GM12878 (cell line): ENCODE results near the gene CD164L2. TPM values are rescaled to one million over a fixed set of nuclear protein-coding genes. Genes with fewer than 3 reads are reported as not detected.

Experiments
- ATAC-seq: fragments of 200-7000 bp; cut with Tn5 transposase; 3 replicates; pipeline ENCODE4 v1.9.1; 2020; ENCODE audit warnings: mild to moderate bottlenecking, moderate library complexity
- BruUV-seq: library from RNA; stranded (reverse); fragments of 400-500 nt; replicated peaks from 2 replicates; lab custom pipeline; 2021; lab: Mats Ljungman, UMichigan
- CTCF ChIA-PET: fragments of 300-600 bp; sonication (Branson Sonifier 250); formaldehyde crosslinking; extraction: SDS; loops from one replicate; lab custom pipeline; 2021; ENCODE audit warnings: inconsistent platforms; lab: Yijun Ruan, JAX
- POLR2A ChIA-PET: fragments of 350-600 bp; formaldehyde crosslinking; extraction: SDS; loops from one replicate; lab custom pipeline; 2021; ENCODE audit warnings: inconsistent platforms; lab: Charles Lee
- RAD21 ChIA-PET: fragments of 300-600 bp; sonication (Branson Sonifier 250); formaldehyde crosslinking; loops from one replicate; lab custom pipeline; 2023; ENCODE audit warnings: antibody characterized with exemption; ENCODE audit not compliant: unreplicated experiment; lab: Charles Lee
- SMC1A ChIA-PET: fragments of 300-600 bp; sonication (Branson Sonifier 250); formaldehyde crosslinking; loops from one replicate; lab custom pipeline; 2023; ENCODE audit not compliant: unreplicated experiment, uncharacterized antibody; lab: Charles Lee
- DNase-seq: peaks from one replicate; pipeline ENCODE4 v3.0.0-alpha.2; 2011; ENCODE audit warnings: low read depth, low spot score
- FAIRE-seq: peaks from 3 replicates; lab custom pipeline; 2011; peaks lifted over from hg19 to GRCh38; lab: Jason Lieb, UNC
- H2AFZ ChIP-seq: 2 replicates; pipeline ENCODE4 v1.6.0; 2011; ENCODE audit warnings: low read depth, low read length, control low read depth; ENCODE audit not compliant: control insufficient read depth
- H3K27ac ChIP-seq: 2 replicates; pipeline ENCODE4 v1.5.1; 2011; ENCODE audit warnings: control low read depth; ENCODE audit not compliant: control insufficient read depth, insufficient read depth
- H3K27me3 ChIP-seq, 2 experiments: replicated peaks in 1 of 2; 2 replicates each; pipeline versions ENCODE4 v1.6.0 to v1.6.1; 2011; ENCODE audit warnings: low read length in 1 of 2; ENCODE audit not compliant: control insufficient read depth in 2 of 2, insufficient read depth in 2 of 2
- H3K36me3 ChIP-seq, 2 experiments: 2 replicates each; pipeline ENCODE4 v1.5.1; 2011; ENCODE audit warnings: low read length in 1 of 2; ENCODE audit not compliant: control insufficient read depth in 2 of 2, insufficient read depth in 2 of 2
- H3K4me1 ChIP-seq: 2 replicates; pipeline ENCODE4 v1.6.1; 2011; ENCODE audit warnings: mild to moderate bottlenecking, low read length, moderate library complexity, mixed read lengths; ENCODE audit not compliant: control insufficient read depth, insufficient read depth
- H3K4me2 ChIP-seq: 2 replicates; pipeline ENCODE4 v1.6.0; 2011; ENCODE audit warnings: control low read depth; ENCODE audit not compliant: control insufficient read depth, insufficient read depth
- H3K4me3 ChIP-seq: fragments of 200-600 bp; sonication (generic); 2 replicates; pipeline ENCODE4 v1.5.1; 2016
- H3K79me2 ChIP-seq: 2 replicates; pipeline ENCODE4 v1.6.0; 2011; ENCODE audit warnings: low read length; ENCODE audit not compliant: control insufficient read depth, insufficient read depth
- H3K9ac ChIP-seq: 2 replicates; pipeline ENCODE4 v1.8.0; 2011; ENCODE audit warnings: low read length, control low read depth, mixed read lengths; ENCODE audit not compliant: control insufficient read depth, insufficient read depth
- H3K9me3 ChIP-seq: replicated peaks from 3 replicates; pipeline ENCODE4 v1.5.1; 2011; ENCODE audit warnings: mild to moderate bottlenecking, low read length; ENCODE audit not compliant: control insufficient read depth, insufficient read depth
- H4K20me1 ChIP-seq: 2 replicates; pipeline ENCODE4 v1.6.0; 2011; ENCODE audit not compliant: control insufficient read depth, insufficient read depth
- BACH1 ChIP-seq: fragments of 450-650 bp; IDR thresholded peaks from 2 replicates; pipeline ENCODE4 v1.6.1; 2017; ENCODE audit warnings: mild to moderate bottlenecking, borderline replicate concordance
- CBX5 ChIP-seq: sonication (generic); IDR thresholded peaks from 2 replicates; pipeline ENCODE4 v1.6.1; 2016; ENCODE audit warnings: low read depth, moderate library complexity, mild to moderate bottlenecking, inconsistent platforms
- CHD1 ChIP-seq: IDR thresholded peaks from 2 replicates; pipeline ENCODE4 v1.6.1; 2012; ENCODE audit warnings: low read depth, low read length, improper control_type of control experiment
- CREM ChIP-seq: IDR thresholded peaks from 2 replicates; pipeline ENCODE4 v1.6.1; 2014; ENCODE audit warnings: antibody characterized with exemption, low read depth
- GABPA ChIP-seq: IDR thresholded peaks from 2 replicates; pipeline ENCODE4 v1.6.1; 2014; ENCODE audit warnings: antibody characterized with exemption, low read depth, mild to moderate bottlenecking, inconsistent platforms
- HDAC6 ChIP-seq: fragments of 200-600 bp; sonication (generic); IDR thresholded peaks from one replicate; pipeline ENCODE4 v1.8.0; 2017; ENCODE audit warnings: antibody characterized with exemption; ENCODE audit not compliant: unreplicated experiment
- MXI1 ChIP-seq: fragments of 150-350 bp; IDR thresholded peaks from 2 replicates; pipeline ENCODE4 v1.6.1; 2011; ENCODE audit warnings: low read depth, mild to moderate bottlenecking, inconsistent platforms, low read length, improper control_type of control experiment
- NR2F1 ChIP-seq: fragments of 450-650 bp; conservative IDR thresholded peaks from 2 replicates; pipeline ENCODE4 v1.6.1; 2017; ENCODE audit warnings: mild to moderate bottlenecking
- NRF1 ChIP-seq: conservative IDR thresholded peaks from 2 replicates; pipeline ENCODE4 v1.6.1; 2011; ENCODE audit warnings: mild to moderate bottlenecking, low read depth, low read length, improper control_type of control experiment
- SREBF1 ChIP-seq: IDR thresholded peaks from 2 replicates; pipeline ENCODE4 v1.6.1; 2012; ENCODE audit warnings: mild to moderate bottlenecking, low read length
- ZBED1 ChIP-seq: IDR thresholded peaks from 2 replicates; pipeline ENCODE4 v1.6.1; 2016; ENCODE audit warnings: borderline replicate concordance
- WGBS: methylation state at CpG from one replicate; pipeline ENCODE4 v1.1.6; 2016; ENCODE audit warnings: low lambda C conversion rate; ENCODE audit not compliant: insufficient replicate concordance, insufficient coverage; ENCODE audit errors: missing lambda C conversion rate; 5-methylcytosine and 5-hydroxymethylcytosine counted together
- in situ Hi-C: fragments of 300-500 bp; cut with MboI; formaldehyde crosslinking; loops from 9 replicates; pipeline ENCODE4 v1.14.3; 2018; ENCODE audit warnings: mixed read lengths
- intact Hi-C: fragments of 100-400 bp; cut with micrococcal nuclease; formaldehyde crosslinking; loops from one replicate; pipeline ENCODE4 v1.14.2; 2022; ENCODE audit not compliant: unreplicated experiment
- polyA plus RNA-seq, 11 experiments: library from polyadenylated mRNA; depleted of rRNA in 4 of 11; unstranded in 6 of 11; stranded (reverse) in 5 of 11; fragments of >200 nt; fragmentation: Nextera tagmentation in 4 of 11; fragmentation: Illumina TruSeq in 1 of 11; extraction: Ambion mirVana in 4 of 11; extraction: Trizol in 1 of 11; gene quantifications; 1 replicate in 1 of 11; 2 replicates in 10 of 11; pipeline versions ENCODE4 v1.2.1 to v1.2.3, GENCODE V29; 2011 to 2016; ENCODE audit warnings: inconsistent platforms in 2 of 11, missing spikeins in 2 of 11, low read depth in 1 of 11
- total RNA-seq, 4 experiments: library from RNA; depleted of rRNA in 3 of 4; stranded (reverse); fragments of >200 nt in 3 of 4; fragmentation: Illumina TruSeq in 1 of 4; extraction: Trizol in 1 of 4; gene quantifications; 2 replicates each; pipeline versions ENCODE4 v1.2.1 to v1.2.3, GENCODE V29; 2013 to 2021
- TF ChIP-seq, protein P1 (sequence below): IDR thresholded peaks from 2 replicates; pipeline ENCODE4 v1.6.1; 2012; ENCODE audit warnings: low read depth, low read length, improper control_type of control experiment
- TF ChIP-seq, protein P2 (sequence below): IDR thresholded peaks from 2 replicates; pipeline ENCODE4 v1.6.1; 2011; ENCODE audit warnings: mild to moderate bottlenecking, low read depth, low read length, moderate library complexity; ENCODE audit not compliant: insufficient replicate concordance
- TF ChIP-seq, protein P3 (sequence below): IDR thresholded peaks from 2 replicates; pipeline ENCODE4 v1.6.1; 2011; ENCODE audit warnings: borderline replicate concordance, low read depth, mild to moderate bottlenecking, moderate library complexity, low read length; ENCODE audit not compliant: insufficient read depth, poor library complexity, severe bottlenecking

Gene CD164L2
- total and polyA plus RNA-seq, 10 of the 15 experiments (the other 5 are each of a cell fraction or from before 2014, with no cell fraction given): not detected

DNA sequence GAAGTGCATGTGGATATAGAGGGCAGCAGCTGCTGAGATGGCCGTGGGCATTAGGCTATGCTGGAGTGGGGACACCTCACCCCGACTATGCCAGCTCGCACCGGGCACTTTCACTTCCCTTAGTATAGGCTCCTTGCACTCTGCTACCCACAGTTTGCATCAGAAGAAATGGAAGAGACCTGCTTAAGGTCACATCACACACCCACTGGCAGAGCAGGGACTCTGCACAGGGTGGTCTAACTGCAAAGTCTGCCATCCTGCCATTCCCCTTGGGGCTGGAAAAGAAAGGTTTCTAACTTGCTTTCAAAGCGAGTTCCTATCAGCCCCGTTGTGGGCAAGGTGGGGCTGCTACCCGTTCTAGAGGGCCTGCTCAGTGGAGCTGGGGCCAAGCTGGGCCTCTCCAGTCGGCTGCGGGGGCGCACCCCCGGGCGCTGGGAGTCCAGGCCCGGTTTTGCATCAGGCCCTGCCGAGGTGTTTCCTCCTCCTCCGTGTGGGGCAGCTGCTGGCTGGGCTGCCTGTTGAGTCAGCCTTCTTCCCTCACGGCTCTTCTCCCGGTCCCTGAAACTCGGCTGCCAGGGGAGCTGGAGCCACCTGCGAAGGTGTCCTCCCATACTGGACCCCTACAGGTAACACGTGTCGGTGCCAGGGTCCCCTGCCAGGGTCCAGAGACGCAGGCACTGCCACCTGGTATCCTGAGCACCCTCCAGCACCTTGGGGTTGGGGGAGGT, 41.4 kb downstream of the CD164L2 start, which contains the start of gene SYTL1 (continued):
- TF ChIP-seq MXI1 (no peak), NRF1 (no peak), GABPA (no peak), ZBED1 (no peak), CHD1 (no peak), HDAC6 (no peak), NR2F1 (peak; percentile 46; the same call in 1 of the 2 replicates)
- TF ChIP-seq, protein P1, sequence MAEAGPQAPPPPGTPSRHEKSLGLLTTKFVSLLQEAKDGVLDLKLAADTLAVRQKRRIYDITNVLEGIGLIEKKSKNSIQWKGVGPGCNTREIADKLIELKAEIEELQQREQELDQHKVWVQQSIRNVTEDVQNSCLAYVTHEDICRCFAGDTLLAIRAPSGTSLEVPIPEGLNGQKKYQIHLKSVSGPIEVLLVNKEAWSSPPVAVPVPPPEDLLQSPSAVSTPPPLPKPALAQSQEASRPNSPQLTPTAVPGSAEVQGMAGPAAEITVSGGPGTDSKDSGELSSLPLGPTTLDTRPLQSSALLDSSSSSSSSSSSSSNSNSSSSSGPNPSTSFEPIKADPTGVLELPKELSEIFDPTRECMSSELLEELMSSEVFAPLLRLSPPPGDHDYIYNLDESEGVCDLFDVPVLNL: no peak

DNA sequence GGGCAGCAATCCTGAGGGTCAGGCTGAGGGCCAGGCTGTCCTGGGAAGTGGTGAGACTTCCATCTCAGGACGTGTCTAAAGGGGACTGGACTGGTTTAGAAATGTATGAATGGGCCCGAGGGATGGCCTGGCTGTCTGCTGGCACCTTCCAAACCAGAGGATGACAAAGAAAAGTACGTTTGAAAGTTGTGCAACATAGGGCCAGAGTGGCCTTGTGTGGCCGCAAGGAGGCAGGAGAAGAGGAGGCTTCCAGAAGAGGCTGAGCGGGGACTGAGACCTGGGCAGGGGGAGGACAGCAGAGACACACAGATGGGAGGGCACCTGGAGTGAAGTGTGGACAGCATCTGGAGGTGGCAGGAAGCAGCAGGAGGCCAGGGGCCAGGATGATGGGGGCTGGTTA, 43.9 kb downstream of the CD164L2 start:
- ChIA-PET SMC1A (no interaction called here), CTCF (interaction anchor here (0.8 to 1.1 kb wide), 2 partner anchors 12 to 49 kb away, joined by 3 to 5 read pairs; no protein-coding TSS in a partner anchor), POLR2A (interaction anchor here (1.1 kb wide), 1 partner anchor 17 kb away, joined by 3 read pairs; no protein-coding TSS in a partner anchor), RAD21 (no interaction called here)
- Histone ChIP-seq H3K9me3 (no peaks in the 10 kb centered on the region), H3K36me3 (peaks cover 3 to 10% of the 10 kb centered on the region in 2 experiments; a peak in 3 of 4 replicates), H2AFZ (no peak overlapping the region), H3K9ac (no peak overlapping the region), H3K4me2 (no peak overlapping the region), H4K20me1 (no peaks in the 10 kb centered on the region), H3K4me3 (no peak overlapping the region), H3K79me2 (peaks cover 5% of the 10 kb centered on the region), H3K27me3 (no peaks in the 10 kb centered on the region), H3K27ac (no peak overlapping the region), H3K4me1 (peaks cover 33% of the 10 kb centered on the region)
- intact Hi-C loops: no loop called here
- in situ Hi-C loops: no loop called here
- no TSS peak for BruUV-seq
- no peak for TF ChIP-seq SREBF1
- TF ChIP-seq, protein P2, sequence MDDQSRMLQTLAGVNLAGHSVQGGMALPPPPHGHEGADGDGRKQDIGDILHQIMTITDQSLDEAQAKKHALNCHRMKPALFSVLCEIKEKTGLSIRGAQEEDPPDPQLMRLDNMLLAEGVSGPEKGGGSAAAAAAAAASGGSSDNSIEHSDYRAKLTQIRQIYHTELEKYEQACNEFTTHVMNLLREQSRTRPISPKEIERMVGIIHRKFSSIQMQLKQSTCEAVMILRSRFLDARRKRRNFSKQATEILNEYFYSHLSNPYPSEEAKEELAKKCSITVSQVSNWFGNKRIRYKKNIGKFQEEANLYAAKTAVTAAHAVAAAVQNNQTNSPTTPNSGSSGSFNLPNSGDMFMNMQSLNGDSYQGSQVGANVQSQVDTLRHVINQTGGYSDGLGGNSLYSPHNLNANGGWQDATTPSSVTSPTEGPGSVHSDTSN: no peak
- TF ChIP-seq NR2F1: no peak
- TF ChIP-seq CBX5: no peak
- TF ChIP-seq, protein P3, sequence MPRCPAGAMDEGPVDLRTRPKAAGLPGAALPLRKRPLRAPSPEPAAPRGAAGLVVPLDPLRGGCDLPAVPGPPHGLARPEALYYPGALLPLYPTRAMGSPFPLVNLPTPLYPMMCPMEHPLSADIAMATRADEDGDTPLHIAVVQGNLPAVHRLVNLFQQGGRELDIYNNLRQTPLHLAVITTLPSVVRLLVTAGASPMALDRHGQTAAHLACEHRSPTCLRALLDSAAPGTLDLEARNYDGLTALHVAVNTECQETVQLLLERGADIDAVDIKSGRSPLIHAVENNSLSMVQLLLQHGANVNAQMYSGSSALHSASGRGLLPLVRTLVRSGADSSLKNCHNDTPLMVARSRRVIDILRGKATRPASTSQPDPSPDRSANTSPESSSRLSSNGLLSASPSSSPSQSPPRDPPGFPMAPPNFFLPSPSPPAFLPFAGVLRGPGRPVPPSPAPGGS: no peak
- no peak for TF ChIP-seq BACH1
- TF ChIP-seq CREM: no peak
- no peak for DNase-seq
- WGBS: 62% methylated on average over 5 of the region's 5 CpGs
- FAIRE-seq: no peak
- no peak for ATAC-seq
